ENCODE measurements around the gene NXF2.
"Not testable (repeated sequence)": the region's sequence is repeated elsewhere in the genome, so short reads cannot be mapped to it uniquely, and the experiment has no call there.

NXF2 gene, protein sequence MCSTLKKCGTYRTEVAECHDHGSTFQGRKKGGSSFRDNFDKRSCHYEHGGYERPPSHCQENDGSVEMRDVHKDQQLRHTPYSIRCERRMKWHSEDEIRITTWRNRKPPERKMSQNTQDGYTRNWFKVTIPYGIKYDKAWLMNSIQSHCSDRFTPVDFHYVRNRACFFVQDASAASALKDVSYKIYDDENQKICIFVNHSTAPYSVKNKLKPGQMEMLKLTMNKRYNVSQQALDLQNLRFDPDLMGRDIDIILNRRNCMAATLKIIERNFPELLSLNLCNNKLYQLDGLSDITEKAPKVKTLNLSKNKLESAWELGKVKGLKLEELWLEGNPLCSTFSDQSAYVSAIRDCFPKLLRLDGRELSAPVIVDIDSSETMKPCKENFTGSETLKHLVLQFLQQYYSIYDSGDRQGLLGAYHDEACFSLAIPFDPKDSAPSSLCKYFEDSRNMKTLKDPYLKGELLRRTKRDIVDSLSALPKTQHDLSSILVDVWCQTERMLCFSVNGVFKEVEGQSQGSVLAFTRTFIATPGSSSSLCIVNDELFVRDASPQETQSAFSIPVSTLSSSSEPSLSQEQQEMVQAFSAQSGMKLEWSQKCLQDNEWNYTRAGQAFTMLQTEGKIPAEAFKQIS

GRCh38 chrX:102246893-102247292, at the start of gene NXF2:
TSS of gene NXF2 (plus strand) at chrX:102247167. CDS start at chrX:102307079, 59,912 bp downstream.
- not testable (repeated sequence) for DNase-seq

- DNase-seq = not testable (repeated sequence)
Measured at GRCh38 chrX:102207940-102208339, 39.0 kb upstream of the NXF2 start.

- DNase-seq = not testable (repeated sequence)
Measured at GRCh38 chrX:102214986-102215385, 32.0 kb upstream of the NXF2 start, which contains the start of gene TCP11X1. TSS of gene TCP11X1 (plus strand) at chrX:102215301.

GRCh38 chrX:102216497-102216896, 30.5 kb upstream of the NXF2 start:
- DNase-seq = not testable (repeated sequence)

GRCh38 chrX:102235678-102236077, 11.3 kb upstream of the NXF2 start:
- DNase-seq = not testable (repeated sequence)

DNA sequence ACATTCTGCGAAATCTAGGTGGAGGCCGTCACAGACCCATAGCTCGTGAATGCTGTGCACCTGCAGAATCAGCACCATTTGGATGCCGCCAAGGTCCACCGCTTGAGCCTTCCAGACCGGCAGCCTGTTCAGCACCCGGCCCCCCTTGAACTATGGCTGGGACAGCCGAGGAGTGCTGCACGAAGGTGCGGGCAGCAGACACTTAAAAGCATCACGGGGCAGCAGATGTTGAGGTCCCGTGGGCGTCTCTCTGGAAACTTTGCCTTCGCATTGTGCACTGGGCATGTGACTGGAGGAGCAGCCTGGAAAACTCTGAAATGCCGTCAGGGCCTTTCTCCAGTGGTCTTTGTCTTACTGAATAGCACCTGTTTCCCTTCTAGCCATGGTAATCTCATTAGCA, 6.7 kb upstream of the NXF2 start:
- not testable (repeated sequence) for DNase-seq

DNA sequence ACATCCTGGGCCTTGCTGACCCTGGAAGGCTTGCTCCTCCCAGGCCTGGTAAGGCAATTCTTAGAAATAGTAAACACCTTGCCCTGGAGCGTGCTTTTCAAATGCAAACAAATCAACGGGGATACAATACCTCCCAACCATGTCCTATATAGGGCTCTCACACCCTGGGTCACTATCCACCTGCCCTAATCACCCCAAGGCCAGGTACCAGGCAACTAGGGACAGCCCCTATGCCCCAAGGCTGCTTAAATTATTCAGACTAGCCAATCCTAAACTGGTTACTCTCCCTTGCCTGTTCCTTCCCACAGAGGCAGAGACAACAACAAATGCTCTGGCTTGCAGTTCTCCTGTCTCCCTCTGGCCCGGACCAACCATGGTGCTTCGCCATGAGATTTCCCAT, 25.3 kb downstream of the NXF2 start:
- DNase-seq = not testable (repeated sequence)

DNA sequence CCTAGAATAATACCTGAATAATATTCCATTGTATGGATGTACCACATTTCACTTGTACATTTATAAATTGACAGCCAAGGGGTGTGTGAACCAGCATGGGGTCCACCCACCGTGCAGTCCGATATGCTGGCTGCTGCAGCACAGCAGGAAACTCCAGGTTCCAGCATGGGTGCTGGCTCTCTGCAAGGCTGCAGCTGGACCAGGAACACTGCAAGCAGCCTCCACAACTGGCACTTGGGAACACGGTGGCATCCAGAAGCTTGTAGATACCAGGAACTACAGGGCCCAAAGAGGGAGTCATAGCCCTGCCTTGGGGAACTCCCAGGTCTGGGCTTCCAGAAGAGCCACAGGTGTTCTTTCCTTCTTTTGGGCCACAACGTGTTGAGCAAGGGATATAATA, 91.2 kb downstream of the NXF2 start:
- DNase-seq = no peak

GRCh38 chrX:102339312-102340298, 92.6 kb downstream of the NXF2 start:
- DNase-seq = no peak

- DNase-seq = no peak
Measured at GRCh38 chrX:102341867-102342266, 94.9 kb downstream of the NXF2 start.

DNA sequence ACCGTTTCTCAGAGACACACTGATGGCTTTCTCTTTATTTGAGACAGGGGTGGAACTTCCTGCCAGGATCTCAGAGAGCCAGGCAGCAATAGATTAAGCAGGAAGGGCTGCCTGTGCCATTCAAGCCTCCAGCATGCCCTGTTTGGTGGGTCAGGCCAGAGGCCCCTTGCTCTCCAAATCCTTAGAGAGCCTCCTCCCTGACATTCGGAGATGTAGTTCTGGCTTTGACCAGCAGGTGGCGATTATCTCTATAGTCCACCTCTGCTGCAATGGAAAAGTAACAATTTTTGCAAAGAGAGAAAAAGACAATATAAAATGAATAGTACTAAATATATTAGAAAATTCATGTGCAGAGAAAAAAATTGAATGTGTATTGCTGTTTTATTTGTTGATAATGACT, 98.9 kb downstream of the NXF2 start:
- no peak for DNase-seq

All from C1 segment of cervical spinal cord (tissue), 14 donors.